ENCODE measurements around the gene PPIL3. TPM values are rescaled to one million over a fixed set of nuclear protein-coding genes. Genes with fewer than 3 reads are reported as not detected.

The PPIL3 gene
- total RNA-seq, 2 donors from 2014 or later, result 6.1 to 22.9 TPM

DNA sequence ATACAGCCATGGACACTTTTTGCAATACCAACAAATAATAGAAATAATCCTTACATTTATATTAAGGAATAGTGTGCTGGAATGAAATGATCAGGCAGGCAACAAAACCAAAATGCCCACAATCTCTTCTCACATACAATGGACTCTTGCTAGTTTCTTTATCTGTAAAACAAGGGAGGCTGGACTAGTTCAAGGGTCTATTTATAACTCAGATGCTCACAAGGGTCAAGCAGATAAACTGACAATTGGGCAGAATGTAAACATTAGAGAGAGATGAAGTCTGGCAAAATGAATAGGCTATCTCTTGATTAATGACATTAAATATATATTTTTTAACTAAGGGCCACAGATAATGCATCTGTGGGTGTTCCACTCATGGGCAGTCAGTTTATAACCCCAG lies 11.4 kb downstream of the PPIL3 start:
- Histone ChIP-seq H3K4me1 (no peaks in the 10 kb centered on the region), H3K36me3 (peaks cover 26% of the 10 kb centered on the region), H3K4me3 (no peak overlapping the region), H3K9me3 (no peaks in the 10 kb centered on the region), H3K27me3 (no peaks in the 10 kb centered on the region), H3K27ac (peak overlapping the region; percentile 33 to 50)
- DNase-seq (ENCODE audit: low spot score), result no peak
- TF ChIP-seq, protein P1, sequence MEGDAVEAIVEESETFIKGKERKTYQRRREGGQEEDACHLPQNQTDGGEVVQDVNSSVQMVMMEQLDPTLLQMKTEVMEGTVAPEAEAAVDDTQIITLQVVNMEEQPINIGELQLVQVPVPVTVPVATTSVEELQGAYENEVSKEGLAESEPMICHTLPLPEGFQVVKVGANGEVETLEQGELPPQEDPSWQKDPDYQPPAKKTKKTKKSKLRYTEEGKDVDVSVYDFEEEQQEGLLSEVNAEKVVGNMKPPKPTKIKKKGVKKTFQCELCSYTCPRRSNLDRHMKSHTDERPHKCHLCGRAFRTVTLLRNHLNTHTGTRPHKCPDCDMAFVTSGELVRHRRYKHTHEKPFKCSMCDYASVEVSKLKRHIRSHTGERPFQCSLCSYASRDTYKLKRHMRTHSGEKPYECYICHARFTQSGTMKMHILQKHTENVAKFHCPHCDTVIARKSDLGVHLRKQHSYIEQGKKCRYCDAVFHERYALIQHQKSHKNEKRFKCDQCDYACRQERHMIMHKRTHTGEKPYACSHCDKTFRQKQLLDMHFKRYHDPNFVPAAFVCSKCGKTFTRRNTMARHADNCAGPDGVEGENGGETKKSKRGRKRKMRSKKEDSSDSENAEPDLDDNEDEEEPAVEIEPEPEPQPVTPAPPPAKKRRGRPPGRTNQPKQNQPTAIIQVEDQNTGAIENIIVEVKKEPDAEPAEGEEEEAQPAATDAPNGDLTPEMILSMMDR (IDR thresholded peaks at IDR 0.05), result no peak

DNA sequence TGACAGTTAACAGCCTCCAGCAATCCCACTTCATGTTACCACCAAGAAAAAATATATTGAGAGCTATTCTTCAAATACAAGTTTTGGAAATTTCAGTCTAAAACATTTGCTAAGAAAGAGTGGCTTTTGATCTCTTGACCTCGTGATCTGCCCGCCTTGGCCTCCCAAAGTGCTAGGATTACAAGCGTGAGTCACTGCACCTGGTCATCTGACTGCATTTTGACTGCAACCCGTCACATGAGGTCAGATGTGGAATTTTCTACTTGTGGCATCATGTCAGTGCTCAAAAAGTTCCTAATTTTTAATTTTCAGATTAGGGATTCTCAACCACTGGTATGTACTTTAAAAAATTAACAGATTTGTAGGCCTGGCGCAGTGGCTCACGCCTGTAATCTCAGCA lies 15.3 kb downstream of the PPIL3 start:
- TF ChIP-seq, protein P1 (IDR thresholded peaks at IDR 0.05), result no peak
- no peak overlapping the region for H3K4me3 ChIP-seq

DNA sequence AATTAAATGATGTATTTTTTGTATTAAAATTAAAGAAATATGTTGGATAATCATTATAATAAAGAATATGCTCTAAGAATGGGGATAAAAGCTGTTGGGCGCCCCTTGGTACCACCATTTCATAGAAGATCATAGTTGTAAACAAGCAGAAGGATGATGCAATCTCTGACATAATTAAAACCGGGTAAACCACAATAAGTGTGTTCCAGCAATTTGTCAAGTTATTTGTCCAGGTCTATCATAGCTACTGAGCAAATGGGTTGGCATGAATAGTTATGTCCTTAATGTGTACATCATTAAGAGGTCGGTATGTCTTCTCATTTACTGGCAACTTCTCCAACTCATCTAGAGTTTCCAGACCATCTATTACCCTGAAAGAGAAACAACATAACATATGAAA lies 17.7 kb downstream of the PPIL3 start:
- Histone ChIP-seq H3K4me3 (no peak overlapping the region), H3K27ac (no peak overlapping the region)
- no peak for DNase-seq (ENCODE audit: low spot score)

More for the DNA sequence above, 15.3 kb downstream of the PPIL3 start:
- Histone ChIP-seq H3K36me3 (peaks cover 9% of the 10 kb centered on the region), H3K27ac (no peak overlapping the region), H3K9me3 (no peaks in the 10 kb centered on the region), H3K4me1 (no peaks in the 10 kb centered on the region), H3K27me3 (no peaks in the 10 kb centered on the region)
- no peak for DNase-seq (ENCODE audit: low spot score)

DNA sequence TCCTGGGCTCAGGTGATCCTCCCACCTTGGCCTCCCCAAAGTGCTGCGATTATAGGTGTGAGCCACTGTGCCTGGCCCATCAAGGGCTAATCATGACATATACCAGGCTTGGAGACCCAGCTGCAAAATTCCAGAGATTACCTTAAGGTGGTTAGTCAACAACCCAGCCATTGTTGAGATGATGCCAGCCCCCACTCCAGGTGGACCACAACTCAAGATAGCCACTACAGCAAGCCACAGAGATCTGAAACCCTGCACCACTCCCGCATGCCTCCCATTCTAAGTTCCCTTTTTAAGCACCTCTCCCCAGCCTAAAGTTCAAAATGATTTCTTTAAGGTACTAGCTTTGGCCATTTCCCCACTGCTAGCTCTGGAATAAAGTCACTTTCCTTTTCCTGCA lies 19.9 kb downstream of the PPIL3 start:
- Histone ChIP-seq H3K4me1 (peaks cover 4 to 16% of the 10 kb centered on the region in 2 donors), H3K27ac (no peak overlapping the region), H3K36me3 (no peaks in the 10 kb centered on the region), H3K4me3 (no peak overlapping the region), H3K27me3 (no peaks in the 10 kb centered on the region), H3K9me3 (no peaks in the 10 kb centered on the region)
- TF ChIP-seq, protein P1 (IDR thresholded peaks at IDR 0.05), result no peak
- DNase-seq (ENCODE audit: low spot score), result no peak

More for the DNA sequence above, 17.7 kb downstream of the PPIL3 start:
- no peaks in the 10 kb centered on the region for H3K27me3 ChIP-seq
- H3K9me3 ChIP-seq, result no peaks in the 10 kb centered on the region
- peaks cover under 1% of the 10 kb centered on the region for H3K36me3 ChIP-seq
- H3K4me1 ChIP-seq, result peaks cover 0 to 10% of the 10 kb centered on the region in 2 donors
- TF ChIP-seq, protein P1 (IDR thresholded peaks at IDR 0.05), result no peak

DNA sequence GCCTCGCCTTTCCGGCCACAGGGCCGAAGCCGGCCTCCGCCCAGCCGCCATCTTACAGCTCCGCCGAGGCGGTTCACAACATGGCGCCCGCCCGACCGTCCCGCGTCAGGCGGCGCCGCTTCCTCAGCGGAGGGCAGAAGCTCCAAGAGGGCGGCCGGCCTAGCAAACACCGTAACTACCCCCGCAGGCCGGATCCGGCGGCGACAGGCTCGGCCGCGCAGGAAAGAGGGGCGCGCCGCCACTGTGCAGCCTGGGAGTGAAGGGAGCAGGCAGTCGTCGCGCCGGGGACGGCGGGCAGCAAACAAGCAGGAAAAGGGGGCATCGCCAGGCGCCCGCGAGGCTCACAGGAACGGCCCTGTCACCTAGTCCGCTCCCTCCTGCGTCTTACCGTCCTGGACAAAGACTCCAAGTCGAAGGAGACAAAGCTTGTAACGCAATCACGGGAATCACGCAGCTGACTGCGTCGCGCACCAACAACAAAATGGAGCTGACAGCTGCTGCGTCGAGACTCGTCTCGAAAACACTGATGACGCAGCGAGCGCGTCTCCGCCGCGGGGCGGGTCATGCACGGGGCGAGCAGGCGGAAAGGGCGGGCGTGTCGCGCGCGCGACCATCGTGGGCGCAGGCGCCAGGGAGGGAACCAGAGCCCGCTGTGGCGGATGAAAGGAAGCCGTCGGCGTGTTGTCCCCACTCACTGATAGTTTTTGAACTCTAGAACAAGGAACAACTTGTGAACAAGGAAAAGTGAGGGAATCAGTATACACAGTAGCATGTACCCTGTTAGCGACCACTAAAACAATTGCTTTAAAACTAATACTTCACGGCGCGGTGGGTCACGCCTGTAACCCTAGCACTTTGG lies 24.5 kb downstream of the PPIL3 start, which contains the start of gene CLK1:
Gene CLK1, minus strand, starts transcription at position 483 of the 859 bp plus-strand sequence. CDS start 2,796 bp downstream, outside the sequence.
- H3K4me3 ChIP-seq, result peak within 1 kb of the TSS; percentile 96 to 99
- H3K27me3 ChIP-seq, result no peaks in the 10 kb centered on the region
- DNase-seq (ENCODE audit: low spot score), result peak; percentile 98
- peaks cover 19% of the 10 kb centered on the region for H3K36me3 ChIP-seq
- H3K4me1 ChIP-seq, result peaks cover 4 to 43% of the 10 kb centered on the region in 2 donors
- TF ChIP-seq, protein P1 (IDR thresholded peaks at IDR 0.05), result no peak
- no peaks in the 10 kb centered on the region for H3K9me3 ChIP-seq
- H3K27ac ChIP-seq, result peak within 1 kb of the TSS; percentile 100

Measured in right atrium auricular region (tissue), 2 donors.